H9 (cell line): ENCODE data around the gene DPH1. TPM values are rescaled to one million over a fixed set of nuclear protein-coding genes. Genes with fewer than 3 reads are reported as not detected.
A peak's percentile ranks its signal among the peaks of the same experiment; 100 is the strongest.

Experiments used
- DNase-seq: peaks from one replicate; pipeline ENCODE4 v3.0.0-alpha.2; 2017
- H2AFZ ChIP-seq: one replicate; pipeline ENCODE4 v1.6.1; 2013; ENCODE audit warnings: mild to moderate bottlenecking, low read length, control low read depth, moderate library complexity
- H2AK5ac ChIP-seq: 2 replicates; pipeline ENCODE4 v1.6.1; 2013; ENCODE audit warnings: low read length, control low read depth, mixed read lengths; ENCODE audit not compliant: insufficient read length
- H2BK120ac ChIP-seq: one replicate; pipeline ENCODE4 v1.6.1; 2013; ENCODE audit warnings: low read depth, mild to moderate bottlenecking, low read length, control low read depth, inconsistent platforms; ENCODE audit not compliant: poor library complexity, severe bottlenecking
- H2BK12ac ChIP-seq: 2 replicates; pipeline ENCODE4 v1.6.1; 2013; ENCODE audit warnings: low read length, control low read depth, mixed read lengths, low read depth; ENCODE audit not compliant: insufficient read length
- H2BK15ac ChIP-seq: 2 replicates; pipeline ENCODE4 v1.6.1; 2013; ENCODE audit warnings: low read depth, low read length, control low read depth
- H2BK20ac ChIP-seq: one replicate; pipeline ENCODE4 v1.6.1; 2013; ENCODE audit warnings: low read depth, mild to moderate bottlenecking, low read length, control low read depth, inconsistent platforms; ENCODE audit not compliant: poor library complexity, severe bottlenecking
- H2BK5ac ChIP-seq: 2 replicates; pipeline ENCODE4 v1.6.1; 2013; ENCODE audit warnings: low read length, control low read depth, mixed read lengths; ENCODE audit not compliant: insufficient read length
- H3K14ac ChIP-seq: 2 replicates; pipeline ENCODE4 v1.6.1; 2013; ENCODE audit warnings: low read length, control low read depth; ENCODE audit not compliant: insufficient read depth
- H3K18ac ChIP-seq: 2 replicates; pipeline ENCODE4 v1.6.1; 2013; ENCODE audit warnings: low read depth, mild to moderate bottlenecking, mixed read lengths, low read length, control low read depth; ENCODE audit not compliant: insufficient read length
- H3K23ac ChIP-seq: 2 replicates; pipeline ENCODE4 v1.6.1; 2013; ENCODE audit warnings: low read length, control low read depth, mixed read lengths, low read depth; ENCODE audit not compliant: insufficient read length
- H3K23me2 ChIP-seq: 2 replicates; pipeline ENCODE4 v1.6.1; 2013; ENCODE audit warnings: low read depth, mild to moderate bottlenecking, mixed read lengths, low read length, control low read depth; ENCODE audit not compliant: insufficient read length, poor library complexity, severe bottlenecking
- H3K27ac ChIP-seq: 2 replicates; pipeline ENCODE4 v1.5.1; 2013; ENCODE audit warnings: low read length, control low read depth, mixed read lengths, low read depth; ENCODE audit not compliant: insufficient read length
- H3K27me3 ChIP-seq: 2 replicates; pipeline ENCODE4 v1.6.1; 2013; ENCODE audit warnings: low read length, control low read depth, inconsistent platforms; ENCODE audit not compliant: insufficient read depth
- H3K4ac ChIP-seq: 2 replicates; pipeline ENCODE4 v1.6.1; 2013; ENCODE audit warnings: low read depth, mild to moderate bottlenecking, control low read depth, inconsistent platforms, low read length, moderate library complexity
- H3K4me1 ChIP-seq: 2 replicates; pipeline ENCODE4 v1.6.1; 2013; ENCODE audit warnings: low read length, control low read depth, inconsistent platforms; ENCODE audit not compliant: insufficient read depth
- H3K4me2 ChIP-seq: 2 replicates; pipeline ENCODE4 v1.6.1; 2013; ENCODE audit warnings: low read length, control low read depth, mixed read lengths; ENCODE audit not compliant: insufficient read length, insufficient read depth
- H3K56ac ChIP-seq: 2 replicates; pipeline ENCODE4 v1.6.1; 2013; ENCODE audit warnings: low read depth, mild to moderate bottlenecking, mixed read lengths, low read length, control low read depth; ENCODE audit not compliant: insufficient read length
- H3K79me1 ChIP-seq: 2 replicates; pipeline ENCODE4 v1.6.1; 2013; ENCODE audit warnings: low read depth, mild to moderate bottlenecking, moderate library complexity, low read length, control low read depth, inconsistent platforms; ENCODE audit not compliant: insufficient read depth, poor library complexity, severe bottlenecking
- H3K79me2 ChIP-seq: 2 replicates; pipeline ENCODE4 v1.6.1; 2013; ENCODE audit warnings: low read length, control low read depth, inconsistent platforms; ENCODE audit not compliant: insufficient read depth
- H3K9ac ChIP-seq: 2 replicates; pipeline ENCODE4 v1.6.1; 2013; ENCODE audit warnings: low read length, control low read depth, mixed read lengths; ENCODE audit not compliant: insufficient read length; ENCODE audit errors: extremely low read depth
- H3K9me3 ChIP-seq: one replicate; pipeline ENCODE4 v1.6.1; 2013; ENCODE audit warnings: low read depth, low read length, inconsistent platforms; ENCODE audit not compliant: control insufficient read depth
- H3T11ph ChIP-seq: one replicate; pipeline ENCODE4 v1.6.1; 2013; ENCODE audit warnings: mild to moderate bottlenecking, low read length, control low read depth, inconsistent platforms
- H4K20me1 ChIP-seq: one replicate; pipeline ENCODE4 v1.6.1; 2013; ENCODE audit not compliant: control insufficient read depth, insufficient read length, insufficient read depth
- H4K5ac ChIP-seq: 2 replicates; pipeline ENCODE4 v1.6.1; 2013; ENCODE audit warnings: low read depth, mild to moderate bottlenecking, mixed read lengths, low read length, control low read depth; ENCODE audit not compliant: insufficient read length
- H4K8ac ChIP-seq: replicated peaks from 2 replicates; pipeline ENCODE4 v1.6.1; 2013; ENCODE audit warnings: low read length, control low read depth, mixed read lengths, low read depth; ENCODE audit not compliant: insufficient read length
- H4K91ac ChIP-seq: 2 replicates; pipeline ENCODE4 v1.6.1; 2013; ENCODE audit warnings: low read depth, mild to moderate bottlenecking, moderate library complexity, mixed read lengths, low read length, control low read depth; ENCODE audit not compliant: insufficient read length
- H3K27ac Mint-ChIP-seq, 3 experiments: 2 replicates in 2 of 3; 3 replicates in 1 of 3; pipeline ENCODE4 v1.8.0; 2020 to 2021; ENCODE audit warnings: mixed read lengths in 3 of 3, mild to moderate bottlenecking in 1 of 3, moderate library complexity in 1 of 3
- H3K27me3 Mint-ChIP-seq: 2 replicates; pipeline ENCODE4 v1.8.0; 2021; ENCODE audit warnings: low read depth, mild to moderate bottlenecking, moderate library complexity, mixed read lengths
- H3K36me3 Mint-ChIP-seq, 3 experiments: 2 replicates in 2 of 3; 3 replicates in 1 of 3; pipeline ENCODE4 v1.8.0; 2020 to 2021; ENCODE audit warnings: low read depth in 3 of 3, mixed read lengths in 3 of 3; ENCODE audit not compliant: insufficient read depth in 1 of 3
- H3K4me1 Mint-ChIP-seq, 2 experiments: 2 replicates each; pipeline ENCODE4 v1.8.0; 2020; ENCODE audit warnings: mixed read lengths in 2 of 2
- H3K4me3 Mint-ChIP-seq, 2 experiments: 2 replicates in 1 of 2; 3 replicates in 1 of 2; pipeline ENCODE4 v1.8.0; 2020 to 2021; ENCODE audit warnings: mild to moderate bottlenecking in 2 of 2, mixed read lengths in 2 of 2, moderate library complexity in 1 of 2
- H3K9me3 Mint-ChIP-seq, 2 experiments: 2 replicates in 1 of 2; 3 replicates in 1 of 2; pipeline ENCODE4 v1.8.0; 2020; ENCODE audit warnings: mild to moderate bottlenecking in 2 of 2, mixed read lengths in 2 of 2, moderate library complexity in 1 of 2
- CTCF ChIP-seq: fragments of 200-600 bp; sonication (generic); conservative IDR thresholded peaks from 3 replicates; pipeline ENCODE4 v1.8.0; 2021; ENCODE audit warnings: antibody characterized with exemption, mild to moderate bottlenecking
- WGBS: extraction: QIAGEN DNeasy Blood & Tissue Kit; methylation state at CpG from one replicate; pipeline ENCODE4 v1.1.7; 2013; ENCODE audit warnings: missing lambda C conversion rate, low lambda C conversion rate, mixed read lengths; ENCODE audit not compliant: insufficient read length; ENCODE audit errors: extremely low coverage; 5-methylcytosine and 5-hydroxymethylcytosine counted together
- total RNA-seq: library from RNA; stranded (reverse); gene quantifications from 2 replicates; pipeline ENCODE4 v1.2.1, GENCODE V29; 2021

The DPH1 gene
- total RNA-seq, 1 experiment from 2014 or later: 27.5 TPM

GRCh38 chr17:2033153-2033552, 3.2 kb downstream of the DPH1 start:
- peaks cover 17% of the 10 kb centered on the region for H3K27me3 Mint-ChIP-seq
- no peak overlapping the region for H4K5ac ChIP-seq
- H2AFZ ChIP-seq: no peak overlapping the region
- no peaks in the 10 kb centered on the region; a peak in 1 of 5 replicates for H3K9me3 Mint-ChIP-seq
- H3K4me1 ChIP-seq: no peaks in the 10 kb centered on the region
- H3T11ph ChIP-seq: no peak overlapping the region
- no peak overlapping the region for H2BK20ac ChIP-seq
- no peak for TF ChIP-seq CTCF
- H3K4me1 Mint-ChIP-seq: peaks cover 9 to 34% of the 10 kb centered on the region in 2 experiments
- H3K27me3 ChIP-seq: peaks cover 10% of the 10 kb centered on the region; the same call in 1 of the 2 replicates
- H3K79me2 ChIP-seq: no peaks in the 10 kb centered on the region
- peaks cover 0 to 13% (median 11%) of the 10 kb centered on the region in 3 experiments; a peak in 6 of 7 replicates for H3K36me3 Mint-ChIP-seq
- H3K23ac ChIP-seq: no peak overlapping the region
- no peak overlapping the region for H3K4me2 ChIP-seq
- WGBS: no CpG with 5 or more reads among the region's 7 CpGs
- H2BK5ac ChIP-seq: no peak overlapping the region
- peak overlapping the region in 1 of 3 experiments; percentile 89; a peak in 1 of 7 replicates for H3K27ac Mint-ChIP-seq
- no peak overlapping the region for H4K91ac ChIP-seq
- no peaks in the 10 kb centered on the region for H4K20me1 ChIP-seq
- H4K8ac ChIP-seq: no peak overlapping the region
- no peak overlapping the region for H3K27ac ChIP-seq
- no peak overlapping the region for H2BK15ac ChIP-seq
- H3K56ac ChIP-seq: no peak overlapping the region
- H2AK5ac ChIP-seq: no peak overlapping the region
- no peak overlapping the region for H3K14ac ChIP-seq
- H3K79me1 ChIP-seq: no peaks in the 10 kb centered on the region
- no peak overlapping the region for H3K18ac ChIP-seq
- no peak for DNase-seq
- no peak overlapping the region for H3K9ac ChIP-seq
- H3K4ac ChIP-seq: no peak overlapping the region
- no peak overlapping the region for H2BK12ac ChIP-seq
- H3K4me3 Mint-ChIP-seq: no peak overlapping the region
- no peaks in the 10 kb centered on the region for H3K9me3 ChIP-seq
- H2BK120ac ChIP-seq: no peak overlapping the region
- peaks cover 3% of the 10 kb centered on the region for H3K23me2 ChIP-seq
